GM18499 (cell line): Measurements from ENCODE around the gene IL13RA2.

Experiments
- ATAC-seq: cut with Tn5 transposase; IDR thresholded peaks from one replicate; pipeline ENCODE4 v1.9.1; 2021; ENCODE audit warnings: moderate number of reproducible peaks; ENCODE audit not compliant: insufficient read depth, unreplicated experiment

The IL13RA2 gene

DNA sequence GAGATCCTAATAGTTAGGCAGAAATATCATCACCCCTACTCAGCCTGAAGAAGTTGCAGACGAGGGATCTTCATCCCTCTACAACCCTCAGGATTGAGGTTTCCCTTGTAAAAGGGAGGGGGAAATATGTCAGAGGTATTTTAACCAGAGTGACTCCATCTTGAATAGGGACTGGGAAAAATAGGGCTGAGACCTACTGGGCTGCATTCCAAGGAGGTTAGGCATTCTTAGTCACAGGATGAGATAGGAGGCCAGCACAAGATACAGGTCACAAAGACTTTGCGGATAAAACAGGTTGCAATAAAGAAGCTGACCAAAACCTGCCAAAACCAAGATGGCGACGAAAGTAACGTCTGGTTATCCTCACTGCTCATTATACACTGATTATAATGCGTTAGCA lies 17.5 kb downstream of the IL13RA2 start:
- ATAC-seq, result no peak

GRCh38 chrX:114997779-114998178 lies 19.6 kb downstream of the IL13RA2 start:
- ATAC-seq, result no peak

DNA sequence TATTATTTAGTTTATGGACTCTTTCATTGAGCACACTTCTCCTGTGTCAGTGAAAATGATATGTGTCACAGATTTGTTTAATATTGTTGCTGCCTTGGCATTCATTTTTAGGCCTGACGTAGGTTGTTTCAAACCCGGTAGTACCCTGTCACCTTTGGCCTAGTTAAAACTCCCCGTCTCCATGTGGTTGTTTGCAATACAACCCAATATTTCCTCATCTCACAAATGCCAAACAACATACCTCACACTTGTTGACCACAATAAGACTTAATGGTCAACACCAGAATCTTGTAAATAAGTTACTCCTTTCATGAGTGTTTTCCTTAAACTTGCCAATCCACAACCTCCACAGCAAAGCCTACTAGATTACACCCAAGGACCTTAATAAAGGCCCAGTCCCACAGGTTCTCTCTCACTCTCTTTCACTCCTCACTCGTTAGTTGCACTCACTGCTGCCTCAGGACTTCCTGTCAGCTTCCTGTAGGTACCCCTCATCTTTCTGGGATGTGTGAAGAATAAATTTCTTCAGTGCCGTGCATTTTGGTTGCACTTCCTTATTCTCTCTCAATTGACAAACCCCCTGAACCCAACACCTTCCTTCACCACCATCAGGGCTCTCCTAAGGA lies 31.3 kb downstream of the IL13RA2 start:
- no peak for ATAC-seq

GRCh38 chrX:114976292-114976691 lies 41.1 kb downstream of the IL13RA2 start:
- no peak for ATAC-seq

DNA sequence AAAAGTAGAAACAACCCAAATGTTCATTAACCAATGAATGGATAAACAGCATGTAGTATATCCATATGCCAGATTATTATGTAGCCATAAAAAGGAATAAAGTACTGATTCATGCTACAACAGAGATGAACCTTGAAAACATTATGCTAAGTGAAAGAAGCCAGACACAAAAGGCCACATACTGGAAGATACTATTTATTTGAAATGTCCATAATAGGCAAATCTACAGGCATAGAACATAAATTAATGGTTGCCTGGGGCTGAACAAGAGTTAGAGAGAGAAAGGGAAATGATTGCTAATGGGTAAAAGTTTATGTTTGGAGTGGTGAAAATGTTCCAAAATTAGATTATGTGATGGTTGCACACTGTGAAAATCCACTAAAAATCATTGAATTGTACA lies 44.4 kb downstream of the IL13RA2 start:
- no peak for ATAC-seq

- ATAC-seq, result no peak
These were observed 46.6 kb downstream of the IL13RA2 start for GRCh38 chrX:114970806-114971205.

- no peak for ATAC-seq
These were observed 53.0 kb downstream of the IL13RA2 start for GRCh38 chrX:114964374-114964773.

DNA sequence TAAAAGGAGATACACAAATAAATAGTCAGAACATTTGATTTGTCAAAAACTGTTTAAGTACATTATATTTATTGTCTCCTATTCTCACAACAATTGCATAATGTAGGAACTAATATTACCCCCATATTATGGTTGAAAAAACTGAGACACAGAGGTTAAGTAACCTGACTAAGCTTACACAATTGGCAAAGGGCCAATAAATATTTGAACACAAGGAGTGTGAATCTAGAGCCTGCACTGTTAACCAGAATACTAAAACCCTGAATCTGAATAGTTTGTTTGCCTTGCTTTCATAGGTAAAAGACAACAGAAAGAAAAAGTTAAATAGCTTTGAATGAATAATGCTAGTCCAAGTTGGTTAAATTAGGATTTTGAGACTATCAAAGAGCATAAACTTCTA lies 55.2 kb downstream of the IL13RA2 start:
- ATAC-seq, result no peak

- no peak for ATAC-seq
These were observed 57.7 kb downstream of the IL13RA2 start for GRCh38 chrX:114959729-114960128.
